Gastroesophageal sphincter (tissue), 4 donors: ENCODE data around the gene TTLL3. TPM values are rescaled to one million over a fixed set of nuclear protein-coding genes. Genes with fewer than 3 reads are reported as not detected.

ENCODE experiments used
- ATAC-seq: fragments of 150-250 bp; one replicate; pipeline ENCODE4 v1.9.1; 2016; ENCODE audit warnings: mild to moderate bottlenecking, moderate library complexity
- H3K27ac ChIP-seq, 4 donors: fragments of 200-600 bp; sonication (generic) in 3 of 4; 1 replicate in 3 of 4; 2 replicates in 1 of 4; pipeline ENCODE4 v1.5.1; 2016 to 2019
- H3K27me3 ChIP-seq: fragments of 200-600 bp; sonication (generic); one replicate; pipeline ENCODE4 v1.5.1; 2019
- H3K36me3 ChIP-seq, 2 donors: fragments of 200-600 bp; sonication (generic); one replicate each; pipeline ENCODE4 v1.5.1; 2019; ENCODE audit warnings: control low read depth in 1 of 2
- H3K4me1 ChIP-seq, 3 donors: fragments of 200-600 bp; sonication (generic); 1 replicate in 2 of 3; 2 replicates in 1 of 3; pipeline ENCODE4 v1.5.1; 2016 to 2019; ENCODE audit warnings: control low read depth in 2 of 3
- H3K4me3 ChIP-seq, 2 donors: fragments of 200-600 bp; sonication (generic); one replicate each; pipeline ENCODE4 v1.5.1; 2019; ENCODE audit warnings: mild to moderate bottlenecking in 1 of 2, moderate library complexity in 1 of 2
- H3K9me3 ChIP-seq, 3 donors: fragments of 200-600 bp; sonication (generic); one replicate each; pipeline ENCODE4 v1.5.1; 2017 to 2019; ENCODE audit warnings: control low read depth in 2 of 3
- EP300 ChIP-seq: sonication (generic); formaldehyde crosslinking; IDR thresholded peaks from one replicate; pipeline ENCODE4 v1.6.1; 2017; ENCODE audit warnings: antibody characterized with exemption, mild to moderate bottlenecking
- POLR2A ChIP-seq, 2 donors: fragments of 450-650 bp; IDR thresholded peaks; one replicate each; pipeline ENCODE4 v1.6.1; 2017; ENCODE audit warnings: antibody characterized with exemption in 2 of 2, mild to moderate bottlenecking in 2 of 2, moderate library complexity in 1 of 2
- POLR2AphosphoS5 ChIP-seq: sonication (generic); formaldehyde crosslinking; IDR thresholded peaks from one replicate; pipeline ENCODE4 v1.6.1; 2017; ENCODE audit warnings: antibody characterized with exemption
- WGBS, 2 donors: methylation state at CpG; one replicate each; pipeline ENCODE4 v1.1.5; 2018; ENCODE audit warnings: low coverage in 1 of 2; 5-methylcytosine and 5-hydroxymethylcytosine counted together
- total RNA-seq, 4 donors: library from RNA; depleted of rRNA; stranded (reverse); fragments of >200 nt; gene quantifications; one replicate each; pipeline ENCODE4 v1.1.0, GENCODE V29; 2016
- TF ChIP-seq, protein P1 (sequence below), 4 experiments: fragments of 200-600 bp in 2 of 4; fragments of 450-650 bp in 2 of 4; sonication (generic) in 1 of 4; IDR thresholded peaks; one replicate each; pipeline ENCODE4 v1.5.1; 2017 to 2019; ENCODE audit warnings: antibody characterized with exemption in 4 of 4, mild to moderate bottlenecking in 2 of 4, moderate library complexity in 2 of 4

Gene TTLL3
- total RNA-seq, 4 donors from 2014 or later, result 6.2 to 71.3 (median 29.5) TPM

DNA sequence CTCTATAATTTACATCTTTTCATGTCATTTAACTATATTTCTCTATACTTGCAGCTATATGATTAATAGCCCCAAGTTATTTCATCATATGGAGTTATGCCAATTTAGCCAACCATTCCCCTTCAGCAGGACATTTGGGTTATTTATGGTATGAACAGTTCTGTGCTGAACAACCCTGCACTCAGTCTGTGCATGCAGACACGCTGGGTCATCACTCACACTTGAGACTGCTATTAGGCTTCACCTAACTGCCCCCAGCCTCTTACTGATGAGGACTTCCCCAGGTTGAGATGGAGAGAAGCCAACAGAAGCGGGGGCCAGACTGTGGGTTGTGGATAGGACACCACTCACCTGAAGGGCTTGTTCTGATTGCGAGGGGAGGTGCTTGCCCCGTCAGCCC, 25.1 kb upstream of the TTLL3 start:
- no peak overlapping the region for H3K27ac ChIP-seq
- no peaks in the 10 kb centered on the region for H3K9me3 ChIP-seq
- peak; percentile 13 for ATAC-seq
- TF ChIP-seq EP300 (no peak), POLR2AphosphoS5 (no peak)
- TF ChIP-seq, protein P1, sequence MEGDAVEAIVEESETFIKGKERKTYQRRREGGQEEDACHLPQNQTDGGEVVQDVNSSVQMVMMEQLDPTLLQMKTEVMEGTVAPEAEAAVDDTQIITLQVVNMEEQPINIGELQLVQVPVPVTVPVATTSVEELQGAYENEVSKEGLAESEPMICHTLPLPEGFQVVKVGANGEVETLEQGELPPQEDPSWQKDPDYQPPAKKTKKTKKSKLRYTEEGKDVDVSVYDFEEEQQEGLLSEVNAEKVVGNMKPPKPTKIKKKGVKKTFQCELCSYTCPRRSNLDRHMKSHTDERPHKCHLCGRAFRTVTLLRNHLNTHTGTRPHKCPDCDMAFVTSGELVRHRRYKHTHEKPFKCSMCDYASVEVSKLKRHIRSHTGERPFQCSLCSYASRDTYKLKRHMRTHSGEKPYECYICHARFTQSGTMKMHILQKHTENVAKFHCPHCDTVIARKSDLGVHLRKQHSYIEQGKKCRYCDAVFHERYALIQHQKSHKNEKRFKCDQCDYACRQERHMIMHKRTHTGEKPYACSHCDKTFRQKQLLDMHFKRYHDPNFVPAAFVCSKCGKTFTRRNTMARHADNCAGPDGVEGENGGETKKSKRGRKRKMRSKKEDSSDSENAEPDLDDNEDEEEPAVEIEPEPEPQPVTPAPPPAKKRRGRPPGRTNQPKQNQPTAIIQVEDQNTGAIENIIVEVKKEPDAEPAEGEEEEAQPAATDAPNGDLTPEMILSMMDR (IDR thresholded peaks at IDR 0.05), result no peak
- H3K36me3 ChIP-seq, result peaks cover 0 to 100% of the 10 kb centered on the region in 2 donors
- WGBS, 2 donors, result 95% methylated on average over 4 of the region's 4 CpGs; no CpG with 5 or more reads in 1 of the 2 donors
- no peaks in the 10 kb centered on the region for H3K27me3 ChIP-seq
- H3K4me1 ChIP-seq, result peaks cover 0 to 1% (median 0%) of the 10 kb centered on the region in 3 donors
- H3K4me3 ChIP-seq, result no peak overlapping the region

DNA sequence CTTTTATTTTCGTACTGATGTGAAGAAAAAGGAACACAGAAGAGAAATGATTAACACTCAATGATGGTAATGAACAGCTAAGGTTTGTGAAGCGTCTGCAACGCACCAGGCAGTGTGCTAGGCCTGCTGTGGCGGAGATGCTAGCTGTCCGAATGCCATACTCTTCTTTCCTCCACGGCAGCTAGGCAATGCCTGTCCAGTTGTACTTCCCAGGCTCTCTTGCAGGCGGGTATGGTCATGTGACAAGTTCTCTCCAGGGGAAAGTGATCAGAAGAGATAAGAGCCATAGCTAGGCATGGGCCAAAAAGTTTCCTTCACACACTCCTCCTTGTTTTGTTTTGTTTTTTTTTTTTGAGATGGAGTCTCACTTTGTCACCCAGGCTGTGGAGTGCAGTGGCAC, 24.5 kb upstream of the TTLL3 start:
- TF ChIP-seq, protein P1 (IDR thresholded peaks at IDR 0.05), result no peak
- TF ChIP-seq POLR2A (IDR thresholded peaks at IDR 0.05) (no peak), EP300 (no peak), POLR2AphosphoS5 (no peak)
- Histone ChIP-seq H3K27me3 (no peaks in the 10 kb centered on the region), H3K36me3 (peaks cover 0 to 100% of the 10 kb centered on the region in 2 donors), H3K4me1 (peaks cover 0 to 8% (median 0%) of the 10 kb centered on the region in 3 donors), H3K9me3 (no peaks in the 10 kb centered on the region), H3K27ac (no peak overlapping the region), H3K4me3 (no peak overlapping the region)
- ATAC-seq, result no peak
- WGBS, 2 donors, result 74 to 78% methylated on average over 7 of the region's 7 CpGs

DNA sequence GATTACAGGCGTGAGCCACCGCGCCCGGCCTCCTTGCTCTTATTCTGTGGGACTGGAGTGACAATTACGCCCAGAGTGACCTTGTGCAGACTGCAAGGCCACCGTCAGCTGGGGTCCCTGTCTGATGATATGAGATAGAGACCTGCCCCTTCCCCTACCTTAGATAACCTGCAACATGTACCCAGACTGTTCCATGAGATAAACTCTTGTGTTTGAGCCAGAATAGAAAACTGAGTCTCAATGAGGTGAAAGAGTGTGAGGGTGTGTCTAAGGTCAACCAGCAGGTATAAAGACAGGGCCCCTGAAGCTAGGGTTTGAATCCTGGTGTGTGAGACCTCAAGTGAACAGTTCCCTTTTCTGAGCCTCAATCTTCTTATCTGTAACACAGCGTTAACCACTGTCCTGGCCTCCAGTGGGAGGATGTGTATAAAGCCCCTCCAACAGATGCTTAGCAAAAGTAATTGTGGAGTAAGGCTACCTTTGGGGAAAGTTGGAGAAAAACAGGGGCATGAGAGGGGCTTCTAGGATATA, 23.8 kb upstream of the TTLL3 start:
- WGBS, 2 donors, result 57 to 85% methylated on average over 1 to 6 of the region's 7 CpGs
- Histone ChIP-seq H3K9me3 (no peaks in the 10 kb centered on the region), H3K4me1 (peaks cover 0 to 14% (median 2%) of the 10 kb centered on the region in 3 donors), H3K4me3 (no peak overlapping the region), H3K36me3 (peaks cover 0 to 95% of the 10 kb centered on the region in 2 donors), H3K27ac (no peak overlapping the region), H3K27me3 (no peaks in the 10 kb centered on the region)
- no peak for ATAC-seq
- TF ChIP-seq, protein P1 (IDR thresholded peaks at IDR 0.05), result no peak
- no peak for TF ChIP-seq POLR2A (IDR thresholded peaks at IDR 0.05)
- TF ChIP-seq POLR2AphosphoS5, result no peak
- no peak for TF ChIP-seq EP300

DNA sequence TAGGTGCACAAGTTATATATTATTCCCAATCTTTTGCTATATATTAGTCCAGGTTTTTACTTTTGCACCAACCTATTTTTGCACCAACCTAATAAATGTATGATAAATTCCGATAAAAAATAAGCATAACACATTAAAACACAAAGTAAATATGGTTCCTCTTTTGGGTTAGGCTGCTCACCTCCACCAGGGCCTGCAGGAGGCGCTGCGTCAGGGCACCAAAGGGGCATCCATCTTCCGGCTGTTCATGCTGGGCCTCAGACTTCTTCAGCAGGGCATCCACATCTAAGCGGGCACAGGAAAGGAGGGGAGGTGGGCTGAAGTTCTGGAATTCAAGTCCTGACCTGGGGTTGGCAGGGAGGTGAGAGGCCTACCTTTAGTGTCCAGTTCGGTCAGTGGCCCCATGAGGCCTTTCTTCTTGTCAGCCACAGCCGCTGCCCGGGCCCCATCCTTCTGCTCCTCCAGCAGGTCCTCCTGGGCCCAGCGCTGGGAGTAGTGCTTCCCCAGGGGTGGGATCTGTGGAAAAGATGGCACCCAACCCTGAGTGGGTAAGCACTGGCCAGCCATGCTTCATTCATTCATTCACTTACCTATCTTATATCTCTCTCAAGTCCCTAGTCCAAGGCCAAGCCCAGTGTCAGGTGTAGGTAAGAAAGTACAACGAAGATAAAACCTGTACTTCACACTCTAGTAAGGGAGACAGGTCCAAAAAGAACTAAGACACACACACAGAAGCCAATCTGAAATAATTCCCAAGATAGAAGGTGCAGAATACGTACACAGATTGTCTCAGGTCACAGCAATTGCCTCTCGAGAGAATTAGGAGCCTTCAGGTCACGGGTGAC, 23.0 kb upstream of the TTLL3 start:
- Histone ChIP-seq H3K9me3 (no peaks in the 10 kb centered on the region), H3K4me3 (no peak overlapping the region), H3K4me1 (peaks cover 0 to 22% (median 7%) of the 10 kb centered on the region in 3 donors), H3K36me3 (peaks cover 0 to 87% of the 10 kb centered on the region in 2 donors), H3K27me3 (no peaks in the 10 kb centered on the region), H3K27ac (no peak overlapping the region)
- ATAC-seq, result no peak
- WGBS, 2 donors, result 66 to 78% methylated on average over 5 to 11 of the region's 13 CpGs
- TF ChIP-seq POLR2A (IDR thresholded peaks at IDR 0.05), result no peak
- no peak for TF ChIP-seq POLR2AphosphoS5
- no peak for TF ChIP-seq EP300
- TF ChIP-seq, protein P1 (IDR thresholded peaks at IDR 0.05), result peak in 1 of 4 experiments; percentile 13

DNA sequence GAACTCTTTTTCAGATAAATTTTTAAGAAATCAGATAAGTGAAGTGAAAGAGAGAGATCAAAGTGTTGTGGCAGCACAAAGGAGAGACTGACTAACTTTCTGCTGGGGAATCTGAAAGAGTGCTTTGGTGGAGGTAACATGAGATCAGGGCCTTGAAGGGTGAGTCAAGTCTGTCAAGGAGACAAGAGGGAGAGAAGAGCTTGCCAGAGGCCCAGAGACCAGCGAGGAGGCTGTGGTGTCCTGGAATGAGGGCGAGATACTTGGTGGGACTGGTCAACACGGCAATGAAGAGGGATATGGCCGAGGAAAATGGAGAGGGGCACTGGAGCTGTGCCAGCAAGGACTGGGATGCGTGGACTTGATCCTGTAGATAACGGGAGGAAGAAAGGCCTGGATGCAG, 22.3 kb upstream of the TTLL3 start:
- no peaks in the 10 kb centered on the region for H3K27me3 ChIP-seq
- WGBS, 2 donors, result 77 to 79% methylated on average over 6 of the region's 6 CpGs
- ATAC-seq, result no peak
- no peak overlapping the region for H3K27ac ChIP-seq
- H3K4me1 ChIP-seq, result peaks cover 0 to 23% (median 7%) of the 10 kb centered on the region in 3 donors
- no peak overlapping the region for H3K4me3 ChIP-seq
- no peak for TF ChIP-seq POLR2AphosphoS5
- H3K36me3 ChIP-seq, result peaks cover 0 to 81% of the 10 kb centered on the region in 2 donors
- H3K9me3 ChIP-seq, result no peaks in the 10 kb centered on the region
